OCI-LY3 (cell line): ENCODE data around the gene EMID1.

Experiments used
- CTCF ChIP-seq: fragments of 200-600, 300-600 bp; sonication (generic); IDR thresholded peaks from 2 replicates; pipeline ENCODE4 v1.5.1; 2014; ENCODE audit warnings: antibody characterized with exemption, low read length, low read depth
- EZH2phosphoT487 ChIP-seq: fragments of 200-600 bp; shearing (Covaris generic); IDR thresholded peaks from 2 replicates; pipeline ENCODE4 v1.6.1; 2018; ENCODE audit warnings: antibody characterized with exemption, mixed run types, low read depth

GRCh38 chr22:29308148-29308790 lies 102.6 kb downstream of the EMID1 start:
- no peak for TF ChIP-seq CTCF
- TF ChIP-seq EZH2phosphoT487: no peak
